HG03469 (cell line): ENCODE measurements around the gene PHTF1.
"Not testable (repeated sequence)": the region's sequence is repeated elsewhere in the genome, so short reads cannot be mapped to it uniquely, and the experiment has no call there.

Experiments used
- ATAC-seq: cut with Tn5 transposase; IDR thresholded peaks from one replicate; pipeline ENCODE4 v1.9.1; 2021; ENCODE audit warnings: mild to moderate bottlenecking, moderate library complexity, moderate number of reproducible peaks; ENCODE audit not compliant: unreplicated experiment

Gene PHTF1

GRCh38 chr1:113732802-113733201, 26.5 kb downstream of the PHTF1 start:
- no peak for ATAC-seq

GRCh38 chr1:113721010-113721409, 38.3 kb downstream of the PHTF1 start:
- no peak for ATAC-seq

GRCh38 chr1:113718621-113719020, 40.7 kb downstream of the PHTF1 start:
- not testable (repeated sequence) for ATAC-seq

- not testable (repeated sequence) for ATAC-seq
Observed at GRCh38 chr1:113717506-113717905, 41.8 kb downstream of the PHTF1 start.

GRCh38 chr1:113714606-113715269, 44.5 kb downstream of the PHTF1 start:
- no peak for ATAC-seq

- no peak for ATAC-seq
Observed at GRCh38 chr1:113701429-113701828, 57.9 kb downstream of the PHTF1 start.

GRCh38 chr1:113694910-113695309, 64.4 kb downstream of the PHTF1 start:
- no peak for ATAC-seq

- ATAC-seq, result no peak
Observed at GRCh38 chr1:113692824-113693431, 66.4 kb downstream of the PHTF1 start.

- ATAC-seq, result no peak
Observed at GRCh38 chr1:113692342-113692741, 66.9 kb downstream of the PHTF1 start.

GRCh38 chr1:113691184-113691583, 68.1 kb downstream of the PHTF1 start:
- no peak for ATAC-seq

- ATAC-seq, result no peak
Observed at GRCh38 chr1:113686891-113687618, 72.2 kb downstream of the PHTF1 start.

- ATAC-seq, result no peak
Observed at GRCh38 chr1:113684153-113684541, 75.1 kb downstream of the PHTF1 start.

- no peak for ATAC-seq
Observed at GRCh38 chr1:113683384-113684152, 75.7 kb downstream of the PHTF1 start.

- ATAC-seq, result no peak
Observed at GRCh38 chr1:113681596-113682337, 77.5 kb downstream of the PHTF1 start.

- ATAC-seq, result no peak
Observed at GRCh38 chr1:113678159-113678469, 81.2 kb downstream of the PHTF1 start.

GRCh38 chr1:113677250-113678158, 81.8 kb downstream of the PHTF1 start:
- ATAC-seq, result no peak

- no peak for ATAC-seq
Observed at GRCh38 chr1:113676524-113676923, 82.8 kb downstream of the PHTF1 start.

- no peak for ATAC-seq
Observed at GRCh38 chr1:113675302-113675701, 84.0 kb downstream of the PHTF1 start.

GRCh38 chr1:113674591-113674990, 84.7 kb downstream of the PHTF1 start:
- ATAC-seq, result no peak

GRCh38 chr1:113672491-113672890, 86.8 kb downstream of the PHTF1 start:
- no peak for ATAC-seq
